ENCODE results near the gene MICU2.

DNA sequence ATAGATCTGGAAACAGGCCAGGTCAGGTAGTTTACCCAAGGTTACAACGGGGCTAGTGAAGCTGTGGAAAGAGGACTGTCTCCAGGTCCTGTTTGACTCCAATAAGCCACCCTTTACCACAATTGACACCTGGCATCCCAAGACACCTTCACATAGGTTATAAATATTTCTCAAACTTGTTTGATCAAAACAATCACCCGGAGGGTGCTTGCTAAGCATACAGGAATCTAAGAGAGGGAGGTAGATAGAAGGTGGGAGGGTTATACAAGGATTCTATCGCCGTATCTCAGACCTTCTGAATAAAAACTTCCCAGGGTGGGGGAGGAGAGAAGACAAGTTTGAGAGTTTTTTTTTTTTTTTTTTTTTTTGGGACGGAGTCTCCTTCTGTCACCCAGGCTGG lies 55.4 kb downstream of the MICU2 start:
- TF ChIP-seq EZH2 (IDR thresholded peaks at IDR 0.05): no peak
- no peak for TF ChIP-seq POLR2AphosphoS5 (IDR thresholded peaks at IDR 0.05; ENCODE audit: borderline replicate concordance, low read depth, low read length)
- no peak for TF ChIP-seq FOXP2 (optimal IDR thresholded peaks at IDR 0.05; ENCODE audit: control extremely low read depth, extremely low read length, insufficient read depth)

All from SK-N-MC (cell line).